ENCODE results near the gene PCGF1.
A peak's percentile ranks its signal among the peaks of the same experiment; 100 is the strongest.
"Not testable (repeated sequence)": the region's sequence is repeated elsewhere in the genome, so short reads cannot be mapped to it uniquely, and the experiment has no call there.

Gene PCGF1

GRCh38 chr2:74471332-74472065 lies 36.0 kb downstream of the PCGF1 start:
- DNase-seq = no peak

- DNase-seq = not testable (repeated sequence)
These were observed 36.8 kb downstream of the PCGF1 start for GRCh38 chr2:74470742-74471141.

DNA sequence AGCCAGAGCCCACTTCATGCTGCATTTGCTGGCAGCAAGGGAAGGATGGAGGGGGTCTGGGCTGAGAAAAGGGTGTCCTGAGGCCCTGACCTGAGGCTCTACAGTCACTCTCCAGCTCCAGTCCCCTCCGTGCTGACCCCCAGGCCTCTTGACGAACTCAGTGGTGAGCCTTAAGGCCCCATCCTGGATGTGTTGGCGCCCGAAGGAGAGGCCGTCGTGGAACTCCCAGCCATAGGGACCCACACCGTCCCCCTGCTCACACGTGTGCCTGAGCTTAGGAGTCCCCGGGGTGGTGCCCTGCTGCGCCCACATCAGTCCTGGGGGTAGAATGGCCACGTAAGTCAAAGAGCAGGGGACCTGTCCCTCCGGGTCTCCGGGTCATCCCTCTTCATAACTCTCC lies 43.1 kb downstream of the PCGF1 start:
- DNase-seq = no peak

DNA sequence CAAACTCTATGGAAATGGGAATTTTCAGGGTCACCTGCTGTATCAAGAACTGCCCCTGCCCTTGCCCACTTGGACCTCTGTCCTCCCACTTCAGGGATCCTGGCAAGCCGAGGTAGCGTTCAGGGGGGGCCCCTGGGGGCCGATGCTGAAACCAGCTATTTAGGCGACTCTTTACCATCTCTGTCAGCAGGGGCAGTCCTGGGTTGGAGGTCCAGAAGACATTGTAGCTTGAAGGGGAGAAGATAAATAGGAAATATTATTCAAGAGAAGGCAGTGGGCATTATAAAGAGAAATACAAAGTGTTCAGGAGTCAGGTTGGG lies 44.7 kb downstream of the PCGF1 start:
- DNase-seq = no peak

DNA sequence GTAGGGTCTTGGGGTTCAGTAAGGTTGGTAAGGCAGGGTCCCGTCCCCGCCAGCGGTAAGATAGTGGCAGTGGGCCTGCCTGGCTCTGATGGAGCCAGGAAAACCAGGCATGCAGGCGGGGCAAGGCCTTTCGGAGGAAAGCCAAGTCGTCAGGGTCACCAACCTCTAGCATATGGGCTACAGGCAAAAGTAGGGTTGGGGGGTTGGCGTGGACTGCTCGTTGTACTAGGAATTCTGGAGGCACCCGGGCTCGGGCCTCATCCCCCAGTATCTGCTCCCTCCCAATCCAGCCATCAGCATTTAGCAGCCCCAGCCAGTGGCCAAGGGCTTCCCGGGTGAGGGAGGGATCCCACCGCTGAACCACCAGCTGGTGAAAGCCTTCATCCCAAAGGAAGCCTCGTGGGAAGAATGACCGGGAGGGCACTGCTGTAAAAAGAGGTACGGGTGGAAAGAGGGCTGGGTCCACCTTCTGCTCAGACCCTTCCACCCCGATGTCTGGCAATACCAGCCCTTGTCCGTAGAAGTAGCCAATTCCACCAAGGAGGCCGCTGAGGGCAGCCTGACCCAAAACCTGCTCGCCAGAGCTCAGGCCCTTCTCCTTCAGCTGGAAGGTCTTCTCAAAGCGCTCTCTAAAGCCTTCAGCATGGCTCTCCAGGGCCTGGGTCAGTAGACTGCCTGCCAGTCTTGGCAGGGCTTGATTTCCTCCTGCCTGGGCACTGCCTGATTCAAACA lies 45.3 kb downstream of the PCGF1 start:
- no peak for DNase-seq

DNA sequence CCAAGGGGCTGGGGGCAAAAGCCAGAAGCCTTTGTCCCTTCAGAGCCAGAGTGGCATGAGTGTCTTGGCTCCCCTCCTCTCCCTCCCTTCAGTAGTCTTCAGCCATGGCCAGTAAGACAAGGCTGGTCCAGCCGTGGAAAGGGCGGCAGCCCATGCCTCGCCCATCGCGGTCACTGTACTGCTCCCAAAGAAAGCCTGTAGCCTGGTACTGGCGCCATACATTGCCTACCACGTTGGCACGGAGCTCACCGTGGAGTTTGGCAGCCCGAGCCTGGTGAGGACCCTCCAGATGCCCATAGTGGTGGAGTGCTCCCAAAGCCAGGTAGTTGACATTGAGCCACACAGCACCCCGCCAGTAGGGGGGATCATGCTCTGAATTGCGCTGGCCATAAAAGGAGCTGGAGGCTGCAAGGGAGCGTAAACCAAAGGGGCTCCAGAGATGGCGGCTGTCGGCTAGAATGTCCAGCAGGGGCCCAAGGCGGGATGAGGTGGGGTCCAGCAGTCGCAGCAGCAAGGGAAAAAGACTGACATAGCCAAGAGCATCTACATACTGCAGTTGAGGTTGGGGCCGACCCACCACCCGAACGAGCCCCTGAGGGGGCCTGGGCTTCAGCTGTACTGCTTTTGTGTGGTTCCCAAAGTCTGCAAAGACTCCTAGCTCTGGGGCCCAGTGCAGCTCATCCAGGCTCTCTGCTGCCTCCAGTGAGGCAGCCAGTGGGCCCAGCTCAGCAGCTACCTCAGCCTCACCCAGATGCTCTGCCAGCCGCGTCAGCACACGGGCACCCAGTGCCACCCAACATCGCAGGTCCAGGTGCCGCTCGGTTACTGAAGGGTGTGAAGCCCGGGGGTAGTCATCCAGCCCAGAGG lies 46.1 kb downstream of the PCGF1 start:
- no peak for DNase-seq

DNA sequence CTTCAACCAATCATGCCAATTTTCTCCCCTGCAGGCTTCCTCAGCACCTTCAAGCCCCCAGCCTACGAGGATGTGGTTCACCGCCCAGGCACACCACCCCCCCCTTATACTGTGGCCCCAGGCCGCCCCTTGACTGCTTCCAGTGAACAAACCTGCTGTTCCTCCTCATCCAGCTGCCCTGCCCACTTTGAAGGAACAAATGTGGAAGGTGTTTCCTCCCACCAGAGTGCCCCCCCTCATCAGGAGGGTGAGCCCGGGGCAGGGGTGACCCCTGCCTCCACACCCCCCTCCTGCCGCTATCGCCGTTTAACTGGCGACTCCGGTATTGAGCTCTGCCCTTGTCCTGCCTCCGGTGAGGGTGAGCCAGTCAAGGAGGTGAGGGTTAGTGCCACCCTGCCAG lies 47.3 kb downstream of the PCGF1 start:
- not testable (repeated sequence) for DNase-seq

DNA sequence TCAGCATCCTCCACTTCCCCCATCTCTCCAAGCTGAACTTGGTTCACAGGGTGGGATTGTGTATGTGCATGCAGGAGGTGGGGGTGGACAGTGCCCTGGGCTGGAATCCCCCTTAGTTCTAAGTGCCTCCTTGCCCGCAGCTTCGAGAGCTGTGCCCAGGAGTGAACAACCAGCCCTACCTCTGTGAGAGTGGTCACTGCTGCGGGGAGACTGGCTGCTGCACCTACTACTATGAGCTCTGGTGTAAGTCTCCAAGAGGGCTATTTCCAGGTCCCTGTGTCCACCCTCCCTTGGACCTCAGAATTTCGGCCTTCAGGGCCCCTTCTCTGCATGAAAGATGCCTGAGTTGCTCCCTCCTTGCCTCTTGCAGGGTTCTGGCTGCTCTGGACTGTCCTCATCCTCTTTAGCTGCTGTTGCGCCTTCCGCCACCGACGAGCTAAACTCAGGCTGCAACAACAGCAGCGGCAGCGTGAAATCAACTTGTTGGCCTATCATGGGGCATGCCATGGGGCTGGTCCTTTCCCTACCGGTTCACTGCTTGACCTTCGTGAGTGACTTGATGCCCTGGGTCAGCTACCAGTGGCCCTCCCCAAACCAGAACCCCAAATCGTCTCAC lies 47.9 kb downstream of the PCGF1 start:
- not testable (repeated sequence) for DNase-seq

DNA sequence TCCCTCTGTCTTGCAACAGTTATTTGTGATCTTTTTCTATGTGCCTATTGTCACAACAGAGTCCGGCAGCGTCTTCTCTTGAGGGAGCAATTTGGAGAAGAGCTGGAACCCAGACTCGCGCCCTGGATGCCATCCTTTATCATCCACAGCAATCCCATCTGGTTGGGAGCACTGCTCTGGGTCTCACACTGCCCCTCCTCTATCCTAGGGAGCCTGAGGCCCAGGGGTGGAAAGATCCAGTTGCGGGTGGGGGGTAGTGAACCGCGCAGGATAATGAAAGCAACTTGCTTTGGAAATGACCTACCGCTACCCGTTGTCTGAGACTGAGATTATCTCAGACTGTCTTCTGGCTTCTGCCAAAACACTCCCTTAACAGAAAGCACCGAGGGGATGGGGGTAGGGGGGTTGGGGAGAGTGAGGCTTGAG lies 48.5 kb downstream of the PCGF1 start:
- DNase-seq = no peak

GRCh38 chr2:74458132-74458937 lies 49.2 kb downstream of the PCGF1 start, which contains the start of gene WBP1:
TSS of gene WBP1 (plus strand) at chr2:74458438. CDS start at chr2:74458603, 165 bp downstream.
- peak; percentile 100 for DNase-seq

- peak; percentile 51 for DNase-seq
These were observed 49.9 kb downstream of the PCGF1 start for GRCh38 chr2:74457549-74458131.

GRCh38 chr2:74457129-74457548 lies 50.4 kb downstream of the PCGF1 start:
- DNase-seq = no peak

Measured in midbrain (tissue), 1 donor.